HCT116 (cell line): Measurements from ENCODE around the gene MAPKAPK3. TPM values are rescaled to one million over a fixed set of nuclear protein-coding genes. Genes with fewer than 3 reads are reported as not detected.

ENCODE experiments used
- ATAC-seq: fragments of 200-7000 bp; cut with Tn5 transposase; 2 replicates; pipeline ENCODE4 v1.9.1; 2020; ENCODE audit warnings: mild to moderate bottlenecking, moderate library complexity
- BruUV-seq: library from RNA; stranded (reverse); fragments of 400-500 nt; replicated peaks from 2 replicates; lab custom pipeline; 2021; lab: Mats Ljungman, UMichigan
- CTCF ChIA-PET: fragments of 300-600 bp; sonication (Branson Sonifier 250); formaldehyde crosslinking; loops from one replicate; lab custom pipeline; 2021; ENCODE audit warnings: antibody characterized with exemption; lab: Charles Lee
- POLR2A ChIA-PET: fragments of 300-600, 350-600 bp; sonication (Branson Sonifier 250); formaldehyde crosslinking; loops from one replicate; lab custom pipeline; 2021; ENCODE audit warnings: antibody characterized with exemption; lab: Charles Lee
- RAD21 ChIA-PET, 2 experiments: fragments of 300-600 bp; sonication (Branson Sonifier 250); formaldehyde crosslinking; loops; one replicate each; lab custom pipeline; 2023; ENCODE audit warnings: low total read pairs in 2 of 2; ENCODE audit not compliant: uncharacterized antibody in 2 of 2, unreplicated experiment in 2 of 2, low non-redundant PET in 1 of 2; lab: Charles Lee
- DNase-seq: peaks from one replicate; pipeline ENCODE4 v3.0.0-alpha.2; 2010; ENCODE audit warnings: low read depth, low spot score
- H2AFZ ChIP-seq: fragments of 200-600 bp; shearing (Covaris generic), sonication (generic); 2 replicates; pipeline ENCODE4 v1.6.1; 2017; ENCODE audit warnings: low read depth, mixed run types, mixed read lengths, antibody characterized with exemption, low read length; ENCODE audit not compliant: poor library complexity, severe bottlenecking
- H3K27ac ChIP-seq: 2 replicates; pipeline ENCODE4 v1.5.1; 2012; ENCODE audit warnings: low read depth, low read length
- H3K27me3 ChIP-seq: fragments of 200-600 bp; sonication (generic); 2 replicates; pipeline ENCODE4 v1.6.1; 2016; ENCODE audit warnings: mixed run types, low read length, mixed read lengths; ENCODE audit not compliant: insufficient read depth
- H3K36me3 ChIP-seq, 2 experiments: fragments of 200-500 bp in 1 of 2; fragments of 200-600 bp in 1 of 2; sonication (Bioruptor generic) in 1 of 2; sonication (generic) in 1 of 2; 2 replicates each; pipeline versions ENCODE4 v1.5.1 to v1.6.1; 2014 to 2016; ENCODE audit warnings: low read length in 2 of 2, inconsistent platforms in 1 of 2, mixed read lengths in 1 of 2, mixed run types in 1 of 2; ENCODE audit not compliant: insufficient read depth in 2 of 2, control insufficient read depth in 1 of 2
- H3K4me1 ChIP-seq, 2 experiments: fragments of 200-600 bp in 1 of 2; sonication (generic) in 1 of 2; 2 replicates each; pipeline versions ENCODE4 v1.5.1 to v1.6.1; 2012 to 2017; ENCODE audit warnings: low read length in 2 of 2, inconsistent platforms in 1 of 2, mild to moderate bottlenecking in 1 of 2, mixed read lengths in 1 of 2, mixed run types in 1 of 2, moderate library complexity in 1 of 2; ENCODE audit not compliant: insufficient read depth in 2 of 2, control insufficient read depth in 1 of 2
- H3K4me2 ChIP-seq: fragments of 200-600 bp; sonication (generic); 2 replicates; pipeline ENCODE4 v1.6.1; 2017; ENCODE audit warnings: mixed run types, low read length, mixed read lengths
- H3K4me3 ChIP-seq, 2 experiments: fragments of 200-600 bp in 1 of 2; sonication (generic) in 1 of 2; replicated peaks in 1 of 2; 2 replicates each; pipeline ENCODE4 v1.5.1; 2011 to 2016; ENCODE audit warnings: low read length in 2 of 2, control low read depth in 1 of 2, low read depth in 1 of 2, mild to moderate bottlenecking in 1 of 2, mixed read lengths in 1 of 2, mixed run types in 1 of 2
- H3K79me2 ChIP-seq: fragments of 200-600 bp; sonication (generic); 2 replicates; pipeline ENCODE4 v1.6.1; 2017; ENCODE audit warnings: mild to moderate bottlenecking, mixed run types, low read length, moderate library complexity, mixed read lengths; ENCODE audit not compliant: insufficient read depth
- H3K9ac ChIP-seq: fragments of 200-600 bp; sonication (generic); 2 replicates; pipeline ENCODE4 v1.6.1; 2016; ENCODE audit warnings: low read length, mixed read lengths
- H3K9me2 ChIP-seq: fragments of 200-600 bp; sonication (generic), shearing (Covaris generic); 2 replicates; pipeline ENCODE4 v1.6.1; 2017; ENCODE audit warnings: mixed run types, mild to moderate bottlenecking, moderate library complexity; ENCODE audit not compliant: insufficient read depth
- H3K9me3 ChIP-seq, 2 experiments: fragments of 200-500 bp in 1 of 2; fragments of 200-600 bp in 1 of 2; sonication (Bioruptor generic) in 1 of 2; sonication (generic) in 1 of 2; 2 replicates each; pipeline ENCODE4 v1.6.1; 2014 to 2017; ENCODE audit warnings: low read length in 2 of 2, mixed read lengths in 2 of 2, inconsistent platforms in 1 of 2, low read depth in 1 of 2, mild to moderate bottlenecking in 1 of 2, mixed run types in 1 of 2, moderate library complexity in 1 of 2; ENCODE audit not compliant: control insufficient read depth in 1 of 2, insufficient read depth in 1 of 2
- H4K20me1 ChIP-seq: fragments of 200-600 bp; sonication (generic), shearing (Covaris generic); 2 replicates; pipeline ENCODE4 v1.6.1; 2017; ENCODE audit warnings: mixed run types, mild to moderate bottlenecking, moderate library complexity; ENCODE audit not compliant: insufficient read depth
- CEBPB ChIP-seq: IDR thresholded peaks from 2 replicates; pipeline ENCODE4 v1.6.1; 2012; ENCODE audit warnings: low read depth
- ELF1 ChIP-seq: IDR thresholded peaks from 2 replicates; pipeline ENCODE4 v1.6.1; 2012; ENCODE audit warnings: low read depth, borderline replicate concordance
- JUND ChIP-seq: IDR thresholded peaks from 2 replicates; pipeline ENCODE4 v1.6.1; 2012
- POLR2A ChIP-seq: IDR thresholded peaks from 2 replicates; pipeline ENCODE4 v1.7.0; 2011; ENCODE audit warnings: borderline replicate concordance; ENCODE audit not compliant: insufficient read depth, insufficient read length; ENCODE audit errors: extremely low read depth
- POLR2AphosphoS5 ChIP-seq: IDR thresholded peaks from 2 replicates; pipeline ENCODE4 v1.6.1; 2011; ENCODE audit warnings: mild to moderate bottlenecking, low read depth, low read length, moderate library complexity
- RAD21 ChIP-seq: IDR thresholded peaks from 2 replicates; pipeline ENCODE4 v1.6.1; 2012; ENCODE audit warnings: low read depth, mild to moderate bottlenecking
- SP1 ChIP-seq: IDR thresholded peaks from 2 replicates; pipeline ENCODE4 v1.6.1; 2012; ENCODE audit warnings: low read depth
- intact Hi-C: fragments of 100-400 bp; cut with micrococcal nuclease; formaldehyde crosslinking; loops from 2 replicates; pipeline ENCODE4 v1.10.0; 2022
- total RNA-seq: library from RNA; stranded (reverse); gene quantifications from one replicate; pipeline ENCODE4 v1.2.1, GENCODE V29; 2021; ENCODE audit not compliant: unreplicated experiment
- TF ChIP-seq, protein P1 (sequence below): IDR thresholded peaks from 2 replicates; pipeline ENCODE4 v1.6.1; 2011; ENCODE audit warnings: mild to moderate bottlenecking, low read length, moderate library complexity; ENCODE audit not compliant: insufficient replicate concordance; ENCODE audit errors: extremely low read depth
- TF ChIP-seq, protein P2 (sequence below): IDR thresholded peaks from 2 replicates; pipeline ENCODE4 v1.6.1; 2012

The MAPKAPK3 gene
- total RNA-seq, 1 experiment from 2014 or later, result 87.3 TPM

GRCh38 chr3:50594253-50594785 is 22.6 kb upstream of the MAPKAPK3 start:
- ChIA-PET RAD21 (no interaction called here), CTCF (interaction anchor here (1.2 kb wide), 1 partner anchor 18 kb away, joined by 4 read pairs; the partner anchor contains the start of gene CISH), POLR2A (interaction anchor here (1.0 kb wide), 1 partner anchor 8 kb away, joined by 3 read pairs; no protein-coding TSS in a partner anchor)
- no peaks in the 10 kb centered on the region for H3K79me2 ChIP-seq
- no peaks in the 10 kb centered on the region for H4K20me1 ChIP-seq
- H3K9me2 ChIP-seq, result no peaks in the 10 kb centered on the region
- no peaks in the 10 kb centered on the region for H3K27me3 ChIP-seq
- H3K36me3 ChIP-seq, result no peaks in the 10 kb centered on the region
- ATAC-seq (no peak), DNase-seq (no peak)
- no peak overlapping the region for H3K9ac ChIP-seq
- no peak for TF ChIP-seq SP1
- TF ChIP-seq JUND, result no peak
- TF ChIP-seq, protein P1, sequence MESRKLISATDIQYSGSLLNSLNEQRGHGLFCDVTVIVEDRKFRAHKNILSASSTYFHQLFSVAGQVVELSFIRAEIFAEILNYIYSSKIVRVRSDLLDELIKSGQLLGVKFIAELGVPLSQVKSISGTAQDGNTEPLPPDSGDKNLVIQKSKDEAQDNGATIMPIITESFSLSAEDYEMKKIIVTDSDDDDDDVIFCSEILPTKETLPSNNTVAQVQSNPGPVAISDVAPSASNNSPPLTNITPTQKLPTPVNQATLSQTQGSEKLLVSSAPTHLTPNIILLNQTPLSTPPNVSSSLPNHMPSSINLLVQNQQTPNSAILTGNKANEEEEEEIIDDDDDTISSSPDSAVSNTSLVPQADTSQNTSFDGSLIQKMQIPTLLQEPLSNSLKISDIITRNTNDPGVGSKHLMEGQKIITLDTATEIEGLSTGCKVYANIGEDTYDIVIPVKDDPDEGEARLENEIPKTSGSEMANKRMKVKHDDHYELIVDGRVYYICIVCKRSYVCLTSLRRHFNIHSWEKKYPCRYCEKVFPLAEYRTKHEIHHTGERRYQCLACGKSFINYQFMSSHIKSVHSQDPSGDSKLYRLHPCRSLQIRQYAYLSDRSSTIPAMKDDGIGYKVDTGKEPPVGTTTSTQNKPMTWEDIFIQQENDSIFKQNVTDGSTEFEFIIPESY, result no peak
- no peak overlapping the region for H3K4me2 ChIP-seq
- no peaks in the 10 kb centered on the region for H3K9me3 ChIP-seq
- H3K27ac ChIP-seq, result no peak overlapping the region
- no peak overlapping the region for H3K4me3 ChIP-seq
- intact Hi-C loops, result no loop called here
- BruUV-seq, result no TSS peak
- no peak overlapping the region for H2AFZ ChIP-seq
- H3K4me1 ChIP-seq, result peaks cover 7 to 22% of the 10 kb centered on the region in 2 experiments; a peak in 3 of 4 replicates

- H4K20me1 ChIP-seq, result no peaks in the 10 kb centered on the region
Measured at GRCh38 chr3:50599115-50599715, 17.7 kb upstream of the MAPKAPK3 start.

More at GRCh38 chr3:50599115-50599715, 17.7 kb upstream of the MAPKAPK3 start:
- intact Hi-C loops, result no loop called here
- no TSS peak for BruUV-seq
- ChIA-PET CTCF (no interaction called here), POLR2A (no interaction called here), RAD21 (no interaction called here)
- DNase-seq, result no peak
- Histone ChIP-seq H3K79me2 (no peaks in the 10 kb centered on the region), H3K4me1 (peaks cover 37 to 40% of the 10 kb centered on the region in 2 experiments), H2AFZ (no peak overlapping the region), H3K9me2 (no peaks in the 10 kb centered on the region), H3K27me3 (no peaks in the 10 kb centered on the region), H3K27ac (no peak overlapping the region), H3K9ac (no peak overlapping the region), H3K4me3 (no peak overlapping the region), H3K36me3 (no peaks in the 10 kb centered on the region), H3K4me2 (no peak overlapping the region), H3K9me3 (no peaks in the 10 kb centered on the region)
- no peak for TF ChIP-seq ELF1
- no peak for TF ChIP-seq POLR2AphosphoS5
- TF ChIP-seq CEBPB, result no peak
- TF ChIP-seq, protein P2, sequence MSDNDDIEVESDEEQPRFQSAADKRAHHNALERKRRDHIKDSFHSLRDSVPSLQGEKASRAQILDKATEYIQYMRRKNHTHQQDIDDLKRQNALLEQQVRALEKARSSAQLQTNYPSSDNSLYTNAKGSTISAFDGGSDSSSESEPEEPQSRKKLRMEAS, result no peak
- TF ChIP-seq POLR2A, result no peak
- no peak for TF ChIP-seq JUND
- no peak for TF ChIP-seq RAD21
- no peak for ATAC-seq
